ENCODE results near the gene ZPLD1. TPM values are rescaled to one million over a fixed set of nuclear protein-coding genes. Genes with fewer than 3 reads are reported as not detected.

The ZPLD1 gene
- total and polyA plus RNA-seq, 2 donors, result 0.16 TPM; not detected in 1

DNA sequence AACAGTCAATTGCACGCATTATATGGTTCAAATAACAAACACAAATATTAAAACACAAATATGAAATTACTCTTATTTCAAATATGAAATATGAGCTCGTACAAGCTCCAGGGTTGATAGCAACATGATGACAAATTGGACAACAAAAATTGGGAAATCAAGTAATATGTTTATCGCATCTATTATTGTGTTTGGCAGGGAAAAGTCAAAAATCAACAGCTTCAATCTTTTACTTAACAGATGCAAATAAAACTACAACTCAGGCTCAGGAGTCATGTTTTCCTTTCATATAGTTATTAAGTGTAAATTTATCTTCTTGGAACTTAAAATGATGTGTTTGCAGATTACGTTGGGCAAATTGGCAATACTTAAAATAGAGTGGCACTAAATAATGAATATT is 41.4 kb downstream of the ZPLD1 start:
- Histone ChIP-seq H3K4me3 (ENCODE audit: low read depth, low read length) (no peak overlapping the region), H3K36me3 (ENCODE audit: insufficient read depth) (no peaks in the 10 kb centered on the region), H3K27ac (ENCODE audit: low read depth) (no peak overlapping the region), H3K4me1 (ENCODE audit: insufficient read depth) (no peaks in the 10 kb centered on the region)
- WGBS, result 68% methylated on average over 4 of the region's 4 CpGs
- DNase-seq (ENCODE audit: extremely low spot score), result no peak

DNA sequence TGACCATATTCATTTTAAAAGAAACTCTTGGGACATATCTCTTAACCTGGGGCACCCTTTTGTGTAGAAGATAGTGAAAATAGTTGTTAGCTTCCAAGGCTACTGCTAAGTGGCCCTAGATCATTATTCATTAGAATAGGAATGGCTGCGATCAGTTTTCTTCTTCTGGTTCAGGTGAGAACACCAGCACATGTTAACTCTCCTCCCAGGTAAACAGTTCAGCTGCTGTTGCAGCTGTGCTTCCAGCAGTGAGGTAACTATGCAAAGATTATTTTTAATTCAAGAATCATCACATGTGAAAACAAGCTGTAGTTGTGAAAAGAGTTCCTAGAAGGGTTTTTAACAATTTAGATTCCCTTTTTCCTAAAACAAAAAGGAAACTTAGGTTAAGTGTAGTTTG is 43.3 kb downstream of the ZPLD1 start:
- Histone ChIP-seq H3K36me3 (ENCODE audit: insufficient read depth) (no peaks in the 10 kb centered on the region), H3K4me3 (ENCODE audit: low read depth, low read length) (no peak overlapping the region), H3K4me1 (ENCODE audit: insufficient read depth) (no peaks in the 10 kb centered on the region), H3K27ac (ENCODE audit: low read depth) (no peak overlapping the region)
- DNase-seq (ENCODE audit: extremely low spot score), result no peak
- 90% methylated on average over 1 of the region's 1 CpG for WGBS

DNA sequence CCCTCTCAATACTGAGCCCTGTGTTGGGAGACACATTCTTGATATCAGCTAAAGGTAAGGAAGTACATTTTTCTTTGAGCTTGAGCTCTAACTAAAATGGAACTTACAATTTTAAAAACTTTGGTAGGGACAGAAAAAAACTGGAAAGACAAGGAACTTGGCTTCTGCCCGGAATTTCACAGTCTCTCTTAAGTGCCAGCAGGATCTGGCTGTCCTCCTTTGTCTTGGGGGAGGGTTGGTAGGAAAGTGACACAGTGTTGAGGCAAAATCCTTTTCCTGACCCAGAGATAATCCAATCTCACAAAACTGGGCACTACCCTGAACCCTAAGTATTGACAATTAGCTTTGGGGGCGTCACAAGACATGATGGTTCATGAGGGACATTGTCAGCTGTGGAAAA is 45.3 kb downstream of the ZPLD1 start:
- 59% methylated on average over 2 of the region's 2 CpGs for WGBS
- H3K27ac ChIP-seq (ENCODE audit: low read depth), result no peak overlapping the region
- no peaks in the 10 kb centered on the region for H3K36me3 ChIP-seq (ENCODE audit: insufficient read depth)
- no peaks in the 10 kb centered on the region for H3K4me1 ChIP-seq (ENCODE audit: insufficient read depth)
- H3K4me3 ChIP-seq (ENCODE audit: low read depth, low read length), result no peak overlapping the region
- no peak for DNase-seq (ENCODE audit: extremely low spot score)

DNA sequence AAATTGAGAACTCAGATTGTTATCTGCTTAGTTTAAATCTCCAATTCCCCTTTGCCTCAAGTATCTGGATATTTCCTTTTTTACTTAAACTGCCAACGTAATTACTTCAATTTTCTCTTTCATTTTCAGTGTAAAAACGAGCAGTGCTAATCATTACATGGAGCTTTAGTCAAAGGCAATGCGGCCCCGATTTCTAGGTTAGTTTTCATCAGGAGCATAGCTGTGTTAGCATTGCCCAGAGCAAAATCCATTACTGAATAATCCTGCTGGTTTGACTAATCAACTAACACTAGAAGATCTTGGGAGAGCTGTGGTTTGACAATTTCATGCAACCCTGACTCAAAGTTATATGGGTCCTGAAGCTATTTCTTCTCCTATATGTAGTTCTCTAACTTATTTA is 46.2 kb downstream of the ZPLD1 start:
- H3K4me3 ChIP-seq (ENCODE audit: low read depth, low read length), result no peak overlapping the region
- no peaks in the 10 kb centered on the region for H3K4me1 ChIP-seq (ENCODE audit: insufficient read depth)
- 40% methylated on average over 4 of the region's 4 CpGs for WGBS
- no peak overlapping the region for H3K27ac ChIP-seq (ENCODE audit: low read depth)
- no peak for DNase-seq (ENCODE audit: extremely low spot score)
- H3K36me3 ChIP-seq (ENCODE audit: insufficient read depth), result no peaks in the 10 kb centered on the region

DNA sequence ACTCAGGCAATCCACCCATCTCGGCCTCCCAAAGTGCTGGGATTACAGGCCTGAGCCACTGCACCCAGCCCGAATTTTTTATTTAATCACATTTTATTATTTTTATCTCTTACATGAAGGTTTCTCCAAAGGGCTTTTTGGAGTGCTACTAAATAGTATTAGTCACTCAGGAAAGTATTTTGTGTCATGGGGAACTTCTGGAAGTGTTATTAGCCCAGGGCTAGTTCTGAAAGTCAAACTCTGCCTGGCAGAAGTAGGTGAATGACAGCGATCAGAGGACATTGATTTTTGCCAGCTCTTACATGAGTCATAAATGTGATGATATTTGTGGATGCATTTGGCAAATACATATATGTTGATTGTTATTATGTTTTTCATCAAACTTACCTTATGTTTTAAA is 48.7 kb downstream of the ZPLD1 start:
- H3K27ac ChIP-seq (ENCODE audit: low read depth), result no peak overlapping the region
- no peaks in the 10 kb centered on the region for H3K4me1 ChIP-seq (ENCODE audit: insufficient read depth)
- H3K36me3 ChIP-seq (ENCODE audit: insufficient read depth), result no peaks in the 10 kb centered on the region
- H3K4me3 ChIP-seq (ENCODE audit: low read depth, low read length), result no peak overlapping the region
- WGBS, result 86% methylated on average over 3 of the region's 3 CpGs
- no peak for DNase-seq (ENCODE audit: extremely low spot score)

DNA sequence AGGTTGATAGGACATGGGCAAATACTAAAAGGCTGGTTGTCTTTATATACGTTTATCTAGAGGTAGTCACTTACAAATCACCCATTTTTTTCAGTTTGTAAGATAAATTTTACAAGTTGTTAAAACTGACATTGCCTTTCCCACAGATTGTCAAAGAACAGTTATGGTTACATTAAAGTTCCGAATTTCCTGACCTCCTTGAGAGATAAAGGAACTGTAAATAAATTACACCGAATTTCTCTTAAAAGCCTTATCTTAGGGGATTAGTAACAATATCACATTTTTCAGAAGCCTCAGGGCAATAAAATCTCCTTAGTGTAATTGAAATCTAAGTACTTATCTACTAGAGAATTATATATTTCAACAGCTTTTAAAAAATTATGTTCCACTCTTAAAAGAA is 49.5 kb downstream of the ZPLD1 start:
- no peaks in the 10 kb centered on the region for H3K36me3 ChIP-seq (ENCODE audit: insufficient read depth)
- WGBS, result 33% methylated on average over 3 of the region's 3 CpGs
- no peak overlapping the region for H3K4me3 ChIP-seq (ENCODE audit: low read depth, low read length)
- DNase-seq (ENCODE audit: extremely low spot score), result no peak
- no peaks in the 10 kb centered on the region for H3K4me1 ChIP-seq (ENCODE audit: insufficient read depth)
- no peak overlapping the region for H3K27ac ChIP-seq (ENCODE audit: low read depth)

DNA sequence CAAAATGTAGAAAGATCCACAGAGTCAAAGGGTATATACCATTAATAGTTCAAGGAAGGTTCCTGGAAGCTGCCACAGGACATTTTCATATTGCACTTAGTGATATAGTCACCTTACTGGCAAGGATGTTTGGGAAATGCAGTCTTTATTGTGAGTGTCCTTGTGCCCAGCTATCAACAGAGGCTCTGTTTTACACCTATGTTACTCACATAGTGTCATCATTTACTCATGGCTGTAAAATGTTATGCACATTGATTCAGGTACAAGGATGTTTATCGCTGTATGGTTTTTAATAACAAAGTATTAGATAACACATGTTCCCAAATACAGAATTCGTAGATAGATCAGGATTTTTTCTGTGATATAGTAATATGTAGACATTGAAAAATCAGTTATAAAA is 50.9 kb downstream of the ZPLD1 start:
- no peaks in the 10 kb centered on the region for H3K4me1 ChIP-seq (ENCODE audit: insufficient read depth)
- no peak overlapping the region for H3K27ac ChIP-seq (ENCODE audit: low read depth)
- no peak overlapping the region for H3K4me3 ChIP-seq (ENCODE audit: low read depth, low read length)
- H3K36me3 ChIP-seq (ENCODE audit: insufficient read depth), result no peaks in the 10 kb centered on the region
- WGBS, result 86% methylated on average over 2 of the region's 2 CpGs
- no peak for DNase-seq (ENCODE audit: extremely low spot score)

DNA sequence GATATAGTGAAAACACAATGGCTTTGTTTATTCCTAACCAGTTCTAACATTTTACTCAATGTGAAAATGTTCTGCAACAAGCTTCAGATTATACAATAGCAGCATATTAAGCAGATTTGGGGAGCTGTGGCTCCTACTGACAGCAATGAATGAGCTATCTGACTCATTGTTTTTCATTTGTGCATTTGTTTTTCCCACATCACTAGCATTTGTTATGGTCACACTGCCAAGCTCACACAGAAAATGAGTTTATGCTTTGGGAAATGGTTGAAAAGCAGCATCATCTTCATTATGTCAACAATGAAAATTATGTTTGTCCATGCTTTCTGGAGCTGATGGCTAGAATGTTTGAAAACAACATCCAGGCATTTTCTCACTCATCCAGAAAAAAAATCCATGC is 53.5 kb downstream of the ZPLD1 start:
- H3K4me3 ChIP-seq (ENCODE audit: low read depth, low read length), result no peak overlapping the region
- no peaks in the 10 kb centered on the region for H3K4me1 ChIP-seq (ENCODE audit: insufficient read depth)
- H3K36me3 ChIP-seq (ENCODE audit: insufficient read depth), result no peaks in the 10 kb centered on the region
- no peak overlapping the region for H3K27ac ChIP-seq (ENCODE audit: low read depth)
- no peak for DNase-seq (ENCODE audit: extremely low spot score)

DNA sequence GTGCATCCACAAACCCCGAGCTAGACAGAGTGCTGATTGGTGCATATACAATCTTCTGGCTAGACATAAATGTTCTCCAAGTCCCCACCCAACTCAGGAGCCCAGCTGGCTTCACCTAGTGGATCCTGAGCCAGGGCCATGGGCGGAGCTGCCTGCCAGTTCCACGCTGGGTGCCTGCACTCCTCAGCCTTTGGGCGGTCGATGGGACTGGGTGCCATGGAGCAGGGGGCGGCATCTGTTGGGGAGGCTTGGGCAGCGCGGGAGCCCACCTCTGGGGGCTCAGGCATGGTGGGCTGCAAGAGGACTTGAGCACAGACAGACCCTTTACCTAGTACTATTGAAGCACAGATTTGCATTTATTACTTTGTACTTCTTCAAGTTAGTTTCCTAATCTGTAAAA is 57.5 kb downstream of the ZPLD1 start:
- WGBS, result 95% methylated on average over 8 of the region's 8 CpGs
- Histone ChIP-seq H3K4me3 (ENCODE audit: low read depth, low read length) (no peak overlapping the region), H3K36me3 (ENCODE audit: insufficient read depth) (no peaks in the 10 kb centered on the region), H3K27ac (ENCODE audit: low read depth) (no peak overlapping the region), H3K4me1 (ENCODE audit: insufficient read depth) (no peaks in the 10 kb centered on the region)
- DNase-seq (ENCODE audit: extremely low spot score), result no peak

DNA sequence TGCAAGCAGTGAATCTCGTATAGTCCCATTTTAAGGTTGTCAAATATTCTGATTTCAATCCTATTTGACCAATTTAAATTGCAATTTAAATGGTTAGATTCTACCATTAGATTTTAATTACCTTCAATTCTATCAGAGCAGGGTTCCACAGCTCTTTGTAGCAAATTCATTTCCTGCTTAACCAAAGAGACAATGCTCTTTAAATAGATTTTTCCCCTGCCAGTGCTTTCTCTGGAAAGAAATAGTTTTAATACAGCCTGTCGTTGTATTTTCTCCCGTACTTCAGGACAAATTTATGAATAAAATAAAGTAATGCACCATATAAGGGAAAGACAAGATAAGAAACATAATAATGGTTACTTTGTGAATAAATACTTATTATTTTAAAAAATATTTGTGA is 62.8 kb downstream of the ZPLD1 start:
- Histone ChIP-seq H3K36me3 (ENCODE audit: insufficient read depth) (no peaks in the 10 kb centered on the region), H3K4me3 (ENCODE audit: low read depth, low read length) (no peak overlapping the region), H3K27ac (ENCODE audit: low read depth) (no peak overlapping the region), H3K4me1 (ENCODE audit: insufficient read depth) (no peaks in the 10 kb centered on the region)
- 70% methylated on average over 3 of the region's 3 CpGs for WGBS
- no peak for DNase-seq (ENCODE audit: extremely low spot score)

DNA sequence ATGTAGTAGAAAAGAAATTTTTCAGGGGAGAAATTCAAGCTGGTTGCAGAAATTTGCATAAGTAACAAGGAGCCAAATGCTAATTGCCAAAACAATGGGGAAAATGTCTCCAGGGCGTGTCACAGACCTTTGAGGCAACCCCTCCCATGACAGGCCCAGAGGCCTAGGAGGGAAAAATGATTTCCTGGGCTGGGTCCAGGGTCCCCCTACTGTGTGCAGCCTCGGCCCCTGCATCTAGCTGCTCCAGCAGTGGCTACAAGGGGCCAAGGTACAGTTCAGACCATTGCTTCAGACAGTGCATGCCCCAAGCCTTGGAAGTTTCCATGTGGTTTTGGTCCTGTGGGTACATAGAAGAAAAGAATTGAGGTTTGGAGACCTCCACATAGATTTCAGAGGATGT is 70.7 kb downstream of the ZPLD1 start:
- Histone ChIP-seq H3K4me3 (ENCODE audit: low read depth, low read length) (no peak overlapping the region), H3K4me1 (ENCODE audit: insufficient read depth) (no peaks in the 10 kb centered on the region), H3K27ac (ENCODE audit: low read depth) (no peak overlapping the region), H3K36me3 (ENCODE audit: insufficient read depth) (no peaks in the 10 kb centered on the region)
- no peak for DNase-seq (ENCODE audit: extremely low spot score)
- WGBS, result 70% methylated on average over 2 of the region's 2 CpGs

DNA sequence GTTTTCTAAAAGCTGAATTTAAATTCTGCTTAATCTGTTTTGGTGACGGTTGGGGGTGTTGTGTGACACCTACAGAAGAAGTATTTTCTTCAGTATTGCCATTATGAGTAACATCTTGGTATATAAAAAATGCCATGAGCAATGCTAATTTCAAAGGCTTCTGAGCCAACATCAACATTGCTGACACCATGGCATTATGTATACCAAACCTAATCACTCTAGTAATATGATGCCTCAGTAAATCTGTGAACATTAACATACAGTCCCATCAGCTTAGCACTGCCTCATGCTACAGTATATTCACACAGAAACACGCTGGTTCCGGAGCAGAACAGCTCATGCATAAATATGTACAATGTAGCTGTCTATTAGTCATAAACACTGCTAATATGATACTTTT is 75.8 kb downstream of the ZPLD1 start:
- 68% methylated on average over 3 of the region's 3 CpGs for WGBS
- H3K36me3 ChIP-seq (ENCODE audit: insufficient read depth), result no peaks in the 10 kb centered on the region
- DNase-seq (ENCODE audit: extremely low spot score), result no peak
- no peak overlapping the region for H3K4me3 ChIP-seq (ENCODE audit: low read depth, low read length)
- no peaks in the 10 kb centered on the region for H3K4me1 ChIP-seq (ENCODE audit: insufficient read depth)
- no peak overlapping the region for H3K27ac ChIP-seq (ENCODE audit: low read depth)

DNA sequence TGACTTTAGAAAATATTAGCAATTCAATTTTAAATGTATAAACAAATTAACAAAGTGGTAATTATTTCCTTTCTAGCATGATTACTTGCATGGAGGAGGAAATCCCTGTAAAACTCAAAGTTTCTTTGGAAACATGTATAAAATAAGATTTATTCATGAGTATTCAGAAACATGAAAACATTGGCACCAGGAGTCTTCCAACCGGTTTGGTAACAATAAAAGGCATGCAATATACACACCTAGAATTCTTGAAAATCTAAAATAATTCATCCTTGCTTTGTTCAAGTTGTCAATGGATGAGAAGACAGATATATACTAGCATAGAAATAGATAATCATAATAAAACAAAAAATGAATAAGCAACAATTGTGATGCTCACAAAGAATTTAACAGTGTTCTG is 76.4 kb downstream of the ZPLD1 start:
- no peaks in the 10 kb centered on the region for H3K36me3 ChIP-seq (ENCODE audit: insufficient read depth)
- DNase-seq (ENCODE audit: extremely low spot score), result no peak
- H3K4me3 ChIP-seq (ENCODE audit: low read depth, low read length), result no peak overlapping the region
- 81% methylated on average over 1 of the region's 1 CpG for WGBS
- H3K4me1 ChIP-seq (ENCODE audit: insufficient read depth), result no peaks in the 10 kb centered on the region
- H3K27ac ChIP-seq (ENCODE audit: low read depth), result no peak overlapping the region

DNA sequence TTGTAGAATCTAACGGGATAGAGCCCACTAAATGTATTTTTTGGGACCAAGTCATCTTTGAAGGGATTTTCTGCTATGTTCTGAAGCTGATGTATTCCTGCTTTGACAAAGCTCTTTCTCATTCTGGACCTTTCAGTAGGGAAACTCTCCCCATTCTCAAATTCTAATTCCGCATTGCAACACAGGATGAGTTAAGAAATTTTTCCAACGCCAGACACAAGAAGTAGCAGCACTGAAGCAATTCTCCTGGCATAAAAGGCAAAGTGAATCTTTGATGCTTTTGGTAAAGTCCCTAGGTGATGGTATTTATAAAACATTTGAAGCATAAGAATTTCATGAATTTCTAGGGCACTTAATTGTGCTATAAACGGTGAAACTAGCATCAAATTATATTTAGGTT is 76.8 kb downstream of the ZPLD1 start:
- WGBS, result 84% methylated on average over 4 of the region's 4 CpGs
- no peak overlapping the region for H3K4me3 ChIP-seq (ENCODE audit: low read depth, low read length)
- no peak for DNase-seq (ENCODE audit: extremely low spot score)
- H3K36me3 ChIP-seq (ENCODE audit: insufficient read depth), result no peaks in the 10 kb centered on the region
- no peak overlapping the region for H3K27ac ChIP-seq (ENCODE audit: low read depth)
- H3K4me1 ChIP-seq (ENCODE audit: insufficient read depth), result no peaks in the 10 kb centered on the region

DNA sequence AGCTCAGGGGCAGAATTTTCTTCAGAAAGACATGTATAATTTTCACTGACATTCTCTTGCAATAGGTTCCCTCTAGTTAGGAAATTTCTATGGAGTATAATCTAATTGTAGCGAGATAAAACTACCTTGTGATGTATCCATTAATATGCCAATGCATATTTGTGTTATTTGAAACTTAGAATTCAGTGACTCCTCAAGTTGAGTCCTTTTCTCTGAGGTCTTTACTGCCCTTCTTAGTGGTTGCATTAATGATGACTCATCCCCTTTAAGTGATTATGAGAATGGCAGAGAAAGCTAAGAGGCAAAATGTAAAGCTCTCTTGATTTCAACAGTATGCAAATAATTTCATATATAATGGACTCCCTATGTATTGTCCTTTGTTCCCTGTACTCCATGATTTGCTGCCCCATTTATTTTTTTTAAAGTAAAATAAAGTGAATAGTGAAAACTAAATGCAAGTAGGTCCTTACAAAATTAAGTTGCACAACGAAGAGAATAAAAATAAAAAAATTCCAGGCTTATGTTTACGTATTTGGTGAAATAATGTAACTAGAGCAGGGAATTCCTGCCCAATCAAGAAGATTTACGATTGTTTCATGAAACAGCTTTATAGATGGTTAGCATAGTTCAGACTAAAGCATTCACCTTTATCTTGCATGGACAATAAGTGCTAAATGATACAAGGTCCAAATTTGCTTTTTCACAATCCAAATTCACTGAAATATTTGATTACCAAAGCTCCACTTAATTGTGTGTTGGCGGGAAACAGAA is 78.1 kb downstream of the ZPLD1 start:
- Histone ChIP-seq H3K4me1 (ENCODE audit: insufficient read depth) (no peaks in the 10 kb centered on the region), H3K36me3 (ENCODE audit: insufficient read depth) (no peaks in the 10 kb centered on the region), H3K27ac (ENCODE audit: low read depth) (no peak overlapping the region), H3K4me3 (ENCODE audit: low read depth, low read length) (no peak overlapping the region)
- DNase-seq (ENCODE audit: extremely low spot score), result no peak
- 56% methylated on average over 5 of the region's 5 CpGs for WGBS
